Kidney epithelial cell (primary cell): Measurements from ENCODE around the gene VSIR. TPM values are rescaled to one million over a fixed set of nuclear protein-coding genes. Genes with fewer than 3 reads are reported as not detected.

Source experiments
- DNase-seq: peaks from one replicate; pipeline ENCODE4 v3.0.0-alpha.2; 2010; ENCODE audit warnings: low read depth
- H3K27me3 ChIP-seq: 2 replicates; pipeline ENCODE4 v1.6.0; 2011; ENCODE audit warnings: low read length; ENCODE audit not compliant: control insufficient read depth, insufficient read depth
- H3K36me3 ChIP-seq: 2 replicates; pipeline ENCODE4 v1.5.1; 2011; ENCODE audit warnings: low read length; ENCODE audit not compliant: control insufficient read depth, insufficient read depth
- H3K4me3 ChIP-seq: 2 replicates; pipeline ENCODE4 v1.5.1; 2011; ENCODE audit warnings: low read depth, mild to moderate bottlenecking, control low read depth, low read length
- CTCF ChIP-seq: IDR thresholded peaks from 2 replicates; pipeline ENCODE4 v1.5.1; 2011; ENCODE audit warnings: mild to moderate bottlenecking, moderate library complexity, low read length, control low read depth, inconsistent platforms; ENCODE audit not compliant: insufficient read depth, poor library complexity, severe bottlenecking
- total RNA-seq: library from RNA; depleted of rRNA; stranded (reverse); fragments of >200 nt; gene quantifications from 2 replicates; pipeline ENCODE4 v1.2.3, GENCODE V29; 2015

VSIR gene
- total RNA-seq, 1 donor from 2014 or later = 1.1 TPM

- Histone ChIP-seq H3K4me3 (no peak overlapping the region), H3K27me3 (no peaks in the 10 kb centered on the region), H3K36me3 (no peaks in the 10 kb centered on the region)
- TF ChIP-seq CTCF = no peak
- no peak for DNase-seq
Measured at GRCh38 chr10:71754562-71754961, 18.8 kb downstream of the VSIR start.

GRCh38 chr10:71753960-71754505 is 19.3 kb downstream of the VSIR start:
- TF ChIP-seq CTCF = no peak
- no peaks in the 10 kb centered on the region for H3K27me3 ChIP-seq

DNA sequence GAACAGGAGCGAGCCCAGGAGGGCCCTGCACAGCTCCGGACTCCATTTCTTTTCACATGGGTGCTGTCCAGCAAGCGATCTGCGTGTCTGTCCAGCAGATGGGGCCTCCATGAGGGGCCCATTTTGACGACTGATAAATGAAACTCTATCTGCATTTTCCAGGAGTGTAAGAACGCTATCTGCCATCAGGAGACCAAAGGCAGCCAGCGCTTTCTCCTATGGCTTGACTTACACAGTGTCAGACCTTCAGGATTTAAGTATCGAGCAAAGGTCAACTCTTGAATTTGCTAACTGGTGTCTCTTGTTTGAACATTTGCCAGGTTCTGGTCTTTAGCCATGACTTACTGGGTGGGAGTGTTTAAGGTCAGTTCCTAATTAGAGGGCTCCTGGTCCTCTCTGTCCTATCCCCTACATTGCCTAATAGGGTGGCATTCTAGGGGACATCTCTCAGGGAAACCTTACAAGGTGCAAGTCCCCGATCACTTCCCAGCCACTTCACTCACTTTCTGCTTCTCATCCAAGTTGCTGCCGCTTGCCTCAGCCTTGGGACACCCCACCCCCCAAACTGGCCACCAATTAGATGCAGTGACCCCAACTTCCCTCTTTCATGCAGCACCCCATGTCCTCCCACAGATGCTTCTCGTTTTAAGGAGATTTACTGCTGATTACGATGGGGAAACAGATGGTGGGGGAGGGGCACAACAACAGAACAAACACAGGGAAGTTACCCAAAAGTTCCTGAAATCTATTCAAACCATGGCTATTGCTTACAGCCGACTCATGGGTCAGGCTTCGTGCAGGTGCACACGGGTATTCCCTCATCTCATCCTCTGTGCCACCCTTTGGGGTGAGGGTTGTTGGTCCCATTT is 20.0 kb downstream of the VSIR start:
- H3K36me3 ChIP-seq = no peaks in the 10 kb centered on the region
- H3K4me3 ChIP-seq = no peak overlapping the region
- TF ChIP-seq CTCF = no peak
- H3K27me3 ChIP-seq = no peaks in the 10 kb centered on the region
- DNase-seq = no peak

More at GRCh38 chr10:71753960-71754505, 19.3 kb downstream of the VSIR start:
- no peaks in the 10 kb centered on the region for H3K36me3 ChIP-seq
- no peak for DNase-seq
- no peak overlapping the region for H3K4me3 ChIP-seq

DNA sequence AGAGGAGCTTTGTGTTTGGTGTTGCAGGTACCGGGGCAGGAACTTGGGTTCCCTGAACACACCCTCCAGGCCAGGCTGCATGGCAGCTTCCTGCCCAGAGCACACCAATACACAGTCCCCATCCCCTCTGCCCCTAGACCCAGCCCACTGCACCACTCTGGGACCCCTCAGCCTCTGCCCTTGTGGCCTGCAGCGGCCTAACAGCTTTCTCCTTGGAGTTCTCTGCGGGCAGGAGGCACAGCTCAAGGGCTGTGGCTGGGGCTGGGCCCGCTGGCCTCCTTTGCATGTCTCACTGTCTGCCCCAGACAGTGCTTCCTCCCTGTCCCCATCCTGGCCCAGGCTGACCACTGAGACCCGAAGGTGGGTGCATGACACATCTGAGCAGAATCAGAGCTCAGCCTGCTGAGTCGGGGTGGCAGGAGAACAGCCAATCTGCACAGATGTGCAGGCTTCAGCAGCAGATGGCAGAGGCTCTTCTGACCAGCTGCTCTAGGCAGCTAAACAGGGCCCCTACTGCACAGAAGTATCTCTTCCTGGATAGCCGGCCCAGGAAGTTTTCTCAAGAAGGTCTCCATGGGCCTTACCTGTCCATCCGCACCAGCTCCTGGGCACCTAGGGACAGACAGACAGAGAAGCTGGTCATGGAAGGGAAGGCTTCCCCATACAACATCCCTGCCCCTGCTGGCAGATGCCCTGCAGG is 20.8 kb downstream of the VSIR start:
- H3K27me3 ChIP-seq = no peaks in the 10 kb centered on the region
- no peak for DNase-seq
- no peaks in the 10 kb centered on the region for H3K36me3 ChIP-seq
- TF ChIP-seq CTCF = no peak
- no peak overlapping the region for H3K4me3 ChIP-seq

- H3K4me3 ChIP-seq = no peak overlapping the region
- H3K36me3 ChIP-seq = no peaks in the 10 kb centered on the region
- no peak for TF ChIP-seq CTCF
- no peaks in the 10 kb centered on the region for H3K27me3 ChIP-seq
- DNase-seq = no peak
Measured at GRCh38 chr10:71751515-71752224, 21.6 kb downstream of the VSIR start.
